GM21526 (cell line): Measurements from ENCODE around the gene CAMK2N1.
"Not testable (repeated sequence)": the region's sequence is repeated elsewhere in the genome, so short reads cannot be mapped to it uniquely, and the experiment has no call there.

Experiments used
- ATAC-seq: cut with Tn5 transposase; IDR thresholded peaks from one replicate; pipeline ENCODE4 v1.9.1; 2021; ENCODE audit warnings: moderate library complexity; ENCODE audit not compliant: unreplicated experiment, low FRiP score

The CAMK2N1 gene

DNA sequence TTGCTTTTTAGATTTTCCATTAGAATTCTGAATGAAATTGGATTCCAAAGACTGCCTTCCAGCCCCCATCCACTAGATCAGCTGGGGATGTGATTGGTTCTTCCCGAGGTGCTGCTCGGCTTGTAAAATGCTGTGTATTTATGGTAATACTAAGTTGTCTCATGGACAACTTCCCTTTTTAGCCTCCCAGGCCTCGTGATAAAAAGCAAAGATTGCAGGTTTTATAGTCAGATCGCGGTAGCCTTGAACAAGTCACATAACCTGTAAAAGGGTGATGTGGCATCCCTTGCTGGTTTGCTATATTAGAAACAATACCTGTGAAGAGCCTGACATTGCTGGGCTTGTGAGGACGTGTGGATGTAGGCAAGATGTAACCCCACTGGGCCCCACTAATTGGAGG, 11.5 kb upstream of the CAMK2N1 start:
- no peak for ATAC-seq

DNA sequence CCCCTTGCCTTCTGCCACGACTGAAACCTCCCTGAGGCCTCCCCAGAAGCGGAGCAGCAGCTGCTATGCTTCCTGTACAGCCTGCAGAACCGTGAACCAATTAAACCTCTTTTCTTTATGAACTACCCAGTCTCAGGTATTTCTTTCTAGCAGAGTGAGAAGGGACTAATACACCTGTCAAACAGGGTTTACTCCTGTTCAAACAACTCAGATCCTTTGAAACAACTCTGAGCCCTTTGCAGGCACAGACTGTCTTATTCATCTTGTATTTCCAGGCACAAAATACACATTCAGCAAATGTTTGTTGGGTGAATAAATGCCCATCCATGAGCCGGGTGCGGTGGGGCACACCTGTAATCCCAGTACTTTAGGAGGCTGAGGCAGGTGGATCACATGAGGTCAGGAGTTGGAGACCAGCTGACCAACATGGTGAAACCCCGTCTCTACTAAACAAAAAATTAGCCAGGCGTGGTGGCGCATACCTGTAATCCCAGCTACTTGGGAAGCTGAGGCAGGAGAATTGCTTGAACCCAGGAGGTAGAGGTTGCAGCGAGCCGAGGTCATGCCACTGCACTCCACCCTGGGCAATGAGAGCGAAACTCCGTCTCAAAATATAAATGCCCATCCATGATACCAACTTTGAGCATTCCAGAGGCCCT, 10.8 kb upstream of the CAMK2N1 start:
- ATAC-seq = not testable (repeated sequence)

DNA sequence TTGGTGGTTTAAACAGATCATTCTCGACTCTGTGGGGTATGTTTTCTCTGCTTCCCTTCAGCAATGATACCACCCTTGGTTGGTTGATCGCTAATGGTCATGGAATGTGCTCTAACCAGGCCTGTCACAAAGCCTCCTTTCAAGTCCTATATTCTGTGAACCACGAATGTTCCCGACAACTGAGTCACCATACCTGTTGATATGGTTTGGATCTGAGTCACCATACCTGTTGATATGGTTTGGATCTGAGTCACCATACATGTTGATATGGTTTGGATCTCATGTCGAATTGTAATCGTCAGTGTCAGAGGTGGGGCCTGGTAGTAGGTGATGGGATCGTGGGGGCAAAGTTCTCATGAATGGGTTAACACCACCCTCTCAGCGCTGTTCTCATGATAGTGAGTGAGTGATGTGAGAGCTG, 10.2 kb upstream of the CAMK2N1 start:
- no peak for ATAC-seq

DNA sequence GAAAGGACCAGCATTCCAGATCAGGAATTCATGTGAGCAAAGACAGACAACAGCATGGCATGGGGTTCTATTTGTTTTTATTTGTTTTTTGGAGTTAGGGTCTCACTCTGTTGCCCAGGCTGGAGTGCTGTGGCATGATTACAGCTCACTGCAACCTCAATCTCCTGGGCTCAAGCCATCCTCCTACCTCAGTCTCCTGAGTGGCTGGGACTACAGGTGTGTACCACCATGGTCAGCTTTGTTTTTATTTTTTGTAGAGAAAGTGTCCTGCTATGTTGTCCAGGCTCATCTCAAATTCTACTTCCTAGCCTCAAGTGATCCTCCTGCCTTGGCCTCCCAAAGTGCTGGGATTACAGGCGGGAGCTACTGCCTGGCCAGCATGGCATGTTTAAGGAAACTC, 9.7 kb upstream of the CAMK2N1 start:
- no peak for ATAC-seq

DNA sequence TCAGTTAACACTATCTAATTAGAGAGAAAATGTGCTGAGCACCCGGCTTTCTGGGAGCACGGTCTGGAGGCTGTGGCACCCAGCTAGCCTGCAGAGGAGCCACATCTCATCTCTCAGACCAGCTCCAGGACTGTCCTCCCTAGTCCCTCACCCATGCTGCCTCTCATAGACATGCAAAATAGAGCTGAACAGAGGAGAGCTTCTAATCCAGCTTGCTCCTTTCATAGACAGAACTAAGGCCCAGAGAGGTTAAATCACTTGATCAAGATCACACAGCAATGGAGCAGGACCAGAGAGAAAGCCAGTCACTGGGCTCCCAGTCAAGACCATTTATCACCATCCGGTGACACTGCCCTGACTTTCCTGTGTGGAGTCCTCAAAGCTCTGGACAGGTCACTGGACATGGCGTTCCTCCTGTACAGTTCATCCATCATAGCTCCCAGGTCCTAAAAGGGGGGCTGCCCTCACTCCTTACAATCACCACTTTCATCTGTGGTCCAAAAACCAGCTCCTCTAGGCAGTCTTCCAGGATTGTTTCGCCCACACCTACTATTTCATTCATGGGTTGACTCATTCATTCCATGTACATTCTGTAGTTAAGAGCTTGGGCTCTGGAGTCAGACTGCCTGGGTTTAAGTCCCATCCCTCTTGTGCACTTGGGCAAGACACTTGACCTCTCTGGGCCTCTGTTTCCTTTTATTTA, 8.8 kb upstream of the CAMK2N1 start:
- ATAC-seq = no peak

DNA sequence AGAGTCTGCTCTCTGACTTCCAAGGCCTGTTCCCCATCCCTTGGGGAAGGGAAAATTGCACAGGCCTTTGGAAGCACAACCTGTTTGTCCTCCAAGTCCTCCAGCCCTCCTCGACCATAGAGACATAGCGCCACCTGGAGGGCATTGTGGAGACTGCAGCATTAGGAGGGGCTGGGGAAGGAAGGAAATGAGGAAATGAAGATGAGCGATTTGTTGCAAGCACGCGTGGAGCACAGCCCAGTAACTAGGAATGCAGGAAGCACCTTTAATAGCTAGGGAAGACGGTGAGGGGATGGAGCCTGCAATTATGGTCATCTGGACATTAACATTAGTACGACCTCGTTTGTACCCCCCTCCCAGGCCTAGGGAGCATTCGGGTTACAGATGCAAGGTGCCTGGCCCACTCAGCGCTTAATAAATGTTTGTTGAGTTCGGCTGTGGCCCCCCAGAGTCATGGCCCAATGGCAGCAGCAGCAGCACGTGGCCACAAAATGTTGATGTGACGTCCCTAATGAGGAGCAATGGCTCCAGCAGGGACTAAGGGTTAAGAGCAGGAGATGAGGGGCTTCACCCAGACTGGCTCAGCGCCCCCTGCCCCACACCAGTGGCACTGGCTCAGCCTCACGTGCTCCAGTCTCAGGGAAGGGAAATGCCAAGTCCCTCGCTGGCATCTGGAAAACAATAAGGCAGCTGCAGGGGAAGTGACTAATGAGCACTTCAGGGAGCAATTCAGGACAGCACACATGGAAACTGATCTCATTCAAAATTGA, 8.0 kb upstream of the CAMK2N1 start:
- no peak for ATAC-seq

DNA sequence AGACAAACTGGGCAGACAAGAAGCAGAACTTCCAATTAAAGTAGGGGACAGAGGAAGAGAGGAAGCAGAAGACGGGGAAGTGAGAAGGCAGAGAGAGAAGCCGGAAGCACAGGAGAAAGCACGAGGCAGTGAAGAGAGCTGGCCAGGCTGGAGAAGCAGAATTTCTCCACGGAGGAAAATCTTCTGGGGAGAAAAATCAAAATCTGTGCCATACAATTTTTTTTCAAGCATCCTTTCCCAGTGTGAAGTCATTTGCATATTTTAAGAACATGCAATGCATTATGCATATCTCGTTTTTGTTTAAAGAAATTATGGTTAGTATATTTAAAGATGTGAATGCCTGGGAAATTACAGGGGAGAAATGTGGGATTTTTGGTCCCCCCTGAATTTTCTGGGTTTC, 7.3 kb upstream of the CAMK2N1 start:
- ATAC-seq = no peak

DNA sequence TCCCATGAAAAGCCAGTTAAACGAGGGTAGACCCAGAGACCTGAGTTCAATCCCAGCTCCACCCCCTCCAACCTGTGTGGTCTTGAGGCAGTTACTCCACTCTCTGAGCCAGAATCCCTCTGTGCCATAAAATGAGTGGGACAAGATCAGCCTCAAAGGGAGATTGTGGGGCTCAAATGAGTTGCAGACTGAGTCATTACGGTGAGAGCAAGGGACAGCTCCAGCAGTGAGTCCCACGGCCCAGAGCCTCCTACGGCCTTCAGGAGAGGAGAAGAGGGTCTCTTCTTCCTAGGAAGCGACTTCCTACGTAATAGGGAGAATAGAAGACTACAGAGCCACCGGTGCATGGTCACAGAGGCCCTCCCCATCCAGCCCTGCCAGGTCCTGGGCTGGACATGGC, 6.7 kb upstream of the CAMK2N1 start:
- ATAC-seq = no peak

DNA sequence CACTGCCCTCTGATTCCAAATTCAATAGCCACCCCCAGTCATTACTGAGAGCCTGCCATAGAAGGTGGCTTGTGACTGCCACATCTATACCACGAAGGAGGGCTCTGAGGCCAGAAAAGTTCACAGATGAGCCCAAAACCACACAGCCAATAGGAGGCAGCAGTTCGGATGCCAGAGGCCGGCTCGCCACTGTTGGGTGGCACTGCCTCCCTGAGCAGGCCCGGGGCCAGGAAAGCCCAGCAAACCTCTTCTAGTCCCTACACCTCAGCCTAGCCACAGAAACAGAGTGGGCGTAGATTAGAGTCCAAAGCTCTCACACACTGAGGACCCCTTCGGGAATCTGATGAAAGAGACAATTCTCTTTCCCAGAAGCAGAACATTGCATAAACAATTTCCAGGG, 5.9 kb upstream of the CAMK2N1 start:
- ATAC-seq = no peak

DNA sequence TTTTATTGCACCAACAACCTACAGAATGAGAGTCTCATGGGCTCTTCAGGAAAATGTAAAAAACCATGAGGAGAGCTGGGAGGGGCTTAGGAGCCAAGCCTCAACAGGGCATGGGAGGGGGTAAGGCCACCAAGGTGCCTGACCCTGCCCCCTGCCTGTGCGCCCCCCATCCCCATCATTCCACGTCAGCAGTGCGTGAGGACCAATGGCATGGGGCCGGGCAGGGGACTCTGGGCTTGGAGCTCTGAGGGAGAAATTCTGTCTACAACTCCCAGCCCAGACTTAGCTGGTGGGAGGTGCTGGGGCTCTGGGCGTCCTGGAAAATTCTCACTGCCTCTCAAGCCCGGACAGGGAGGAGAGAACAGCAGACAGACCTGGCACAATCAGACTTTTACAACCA, 5.2 kb upstream of the CAMK2N1 start:
- no peak for ATAC-seq

DNA sequence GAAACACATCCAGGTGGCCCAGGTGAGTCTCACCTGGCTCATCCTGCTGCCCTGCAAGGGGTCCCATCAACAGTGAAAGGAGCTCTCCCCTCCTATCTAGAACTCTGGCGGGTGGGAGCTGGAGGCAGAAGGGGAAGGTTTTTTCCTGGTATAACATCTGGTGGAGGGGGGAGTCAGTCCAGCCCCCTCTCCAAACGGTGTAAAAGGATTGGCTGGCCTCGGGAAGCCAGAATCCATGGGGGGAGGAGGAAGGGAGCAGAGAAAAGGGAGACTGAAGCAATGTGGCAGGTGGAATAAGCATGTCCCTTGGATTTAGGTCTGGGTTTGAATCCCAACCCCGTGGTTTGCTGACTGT, 1.2 kb upstream of the CAMK2N1 start:
- no peak for ATAC-seq

DNA sequence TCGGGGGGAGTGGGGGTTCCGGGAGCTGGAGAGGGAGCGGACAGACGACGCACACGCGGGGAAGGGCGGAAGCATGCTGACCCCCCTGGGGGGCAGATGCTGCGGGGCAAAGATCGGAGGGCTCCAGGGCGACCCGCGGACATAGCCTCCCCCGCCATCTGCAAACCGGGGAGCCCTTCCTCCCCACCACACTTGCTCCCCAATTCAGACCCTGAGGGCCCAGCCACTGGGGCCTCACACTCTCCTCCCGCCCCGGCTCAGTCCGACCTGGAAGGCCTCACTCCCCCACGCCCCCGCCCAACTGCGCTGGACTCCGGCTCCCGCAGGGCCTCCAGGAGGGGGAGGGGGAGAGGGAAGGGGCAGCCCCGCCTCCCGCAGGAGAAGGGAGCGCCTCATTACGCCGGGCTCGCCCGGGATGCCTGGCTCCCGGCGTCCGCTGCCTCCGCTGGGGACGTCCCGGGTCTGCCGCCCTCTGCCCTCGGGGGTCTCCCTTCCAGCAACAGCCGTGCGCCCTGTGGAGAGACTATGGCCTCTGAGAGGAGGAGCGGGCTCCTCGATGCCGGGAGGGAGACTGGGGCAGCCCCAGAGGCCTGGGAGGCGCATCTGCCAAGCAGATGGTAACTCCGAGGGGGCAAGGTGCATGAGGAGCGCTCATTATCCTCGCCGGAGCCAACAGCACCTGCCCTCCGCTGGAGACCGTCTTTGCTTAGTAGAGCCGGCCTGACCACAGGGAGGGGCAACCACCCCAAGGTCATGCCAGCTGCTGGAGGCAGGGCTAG, 636 bp upstream of the CAMK2N1 start:
- no peak for ATAC-seq

DNA sequence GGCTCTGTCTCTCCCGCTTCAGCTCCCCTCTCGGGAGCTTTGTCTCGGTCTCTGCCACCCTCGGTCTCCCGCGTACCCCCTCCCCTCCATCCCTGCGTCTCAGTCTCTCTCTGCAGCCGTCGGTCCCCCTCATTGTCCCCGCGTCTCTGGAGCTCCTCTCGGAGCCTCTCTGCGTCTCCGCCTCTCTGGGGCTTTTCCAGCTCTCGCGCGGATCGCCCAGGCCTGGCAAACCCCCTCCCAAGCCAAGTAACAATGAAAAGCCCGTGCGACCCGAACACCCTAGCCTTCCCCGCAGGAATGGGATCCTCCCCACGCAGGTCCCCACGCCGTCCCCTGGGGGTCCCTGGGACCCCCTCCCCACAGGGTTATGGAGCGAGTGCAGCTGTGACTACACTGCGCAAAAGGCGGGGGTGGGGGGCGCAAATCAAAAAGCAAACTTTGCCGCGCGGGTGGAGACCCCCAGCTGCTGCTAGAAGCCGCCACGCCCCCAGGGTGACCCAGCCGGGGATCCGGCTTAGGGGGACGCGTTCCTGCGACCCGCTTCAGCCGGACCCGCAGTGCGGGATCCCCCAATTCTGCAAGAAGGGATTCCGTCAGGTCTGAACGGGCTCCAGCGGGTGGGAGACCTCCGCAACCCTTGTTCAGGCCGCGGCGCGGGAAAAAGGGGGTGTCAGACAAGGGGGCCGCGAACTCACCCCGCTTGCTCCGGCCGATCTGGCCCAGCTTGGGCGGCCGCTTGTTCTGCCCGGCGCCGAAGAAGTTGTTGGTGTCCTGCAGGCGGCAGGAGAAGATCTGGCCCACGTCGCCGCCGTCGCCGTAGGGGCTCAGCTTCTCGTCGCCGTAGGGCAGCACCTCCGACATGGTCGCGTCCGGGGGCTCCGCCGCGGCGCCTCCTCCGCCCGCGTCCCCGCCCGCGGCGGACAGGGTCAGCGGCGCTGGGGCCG, 1.2 kb downstream of the CAMK2N1 start:
- no peak for ATAC-seq

DNA sequence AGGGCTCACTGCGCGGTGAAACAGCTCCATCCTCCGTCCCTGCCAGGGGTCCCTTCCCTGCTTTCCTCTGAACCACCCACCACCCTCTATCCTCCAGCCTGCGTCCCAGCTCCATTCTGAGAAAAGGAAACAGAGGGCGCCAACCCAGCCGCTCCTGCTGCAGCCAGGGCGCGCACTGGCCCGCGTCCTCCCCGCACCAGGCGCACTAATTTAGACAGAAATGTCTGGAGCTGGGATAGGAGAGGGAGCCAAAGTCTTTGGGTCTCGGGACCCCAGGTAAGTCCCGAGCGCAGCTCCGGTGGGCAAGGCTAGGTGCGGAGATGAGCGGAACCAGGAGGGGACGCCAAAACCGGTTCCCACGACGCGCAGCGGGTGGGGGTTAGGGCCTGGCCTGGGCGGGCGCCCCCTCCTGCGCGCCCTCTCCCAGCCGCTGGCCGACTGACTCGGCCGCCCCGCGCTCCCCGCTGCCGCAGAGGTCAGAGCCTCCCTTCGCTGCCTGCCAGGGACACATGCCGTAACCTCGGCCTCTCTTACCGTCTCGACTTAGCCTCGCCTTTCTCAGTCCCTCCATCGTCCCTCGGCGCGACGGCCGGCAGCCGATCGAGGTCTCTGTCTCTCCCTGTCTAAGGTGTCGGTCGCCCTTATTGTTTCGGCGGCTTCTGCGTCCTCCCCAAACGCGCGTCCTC, 2.0 kb downstream of the CAMK2N1 start:
- ATAC-seq = no peak

DNA sequence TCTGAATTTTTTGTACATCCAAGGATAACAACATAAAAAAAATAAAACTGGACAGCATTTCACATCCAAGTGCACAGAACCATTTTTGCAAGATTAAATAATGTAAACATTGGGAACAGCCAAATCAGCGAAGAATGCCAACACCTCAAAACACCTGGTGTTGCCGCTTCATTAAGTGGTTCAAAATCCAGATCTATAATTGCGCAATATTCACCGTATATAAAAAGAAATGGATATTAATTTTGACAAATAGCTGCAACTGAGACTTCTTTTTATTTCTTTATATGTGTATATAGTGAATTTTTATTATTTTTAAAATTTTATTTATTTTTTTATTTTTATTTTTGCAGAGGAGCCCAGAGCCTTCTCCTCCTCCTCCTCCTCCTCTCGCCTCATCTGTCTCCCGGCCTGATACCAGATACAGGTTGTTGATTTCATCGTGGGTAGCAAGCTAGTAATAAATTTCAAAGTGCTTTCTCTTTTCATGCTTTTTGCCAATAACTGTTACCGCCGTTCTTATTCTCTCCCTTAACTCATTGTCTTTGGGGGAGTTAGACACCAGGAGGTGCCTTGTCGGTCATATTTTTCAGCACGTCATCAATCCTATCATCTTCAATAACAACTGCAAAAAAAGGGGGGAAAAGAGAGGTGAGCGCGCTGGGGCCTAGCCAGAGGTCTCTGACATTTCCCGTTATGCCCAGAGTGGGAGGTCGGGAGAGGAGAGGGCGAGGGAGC, 2.7 kb downstream of the CAMK2N1 start:
- ATAC-seq = no peak

DNA sequence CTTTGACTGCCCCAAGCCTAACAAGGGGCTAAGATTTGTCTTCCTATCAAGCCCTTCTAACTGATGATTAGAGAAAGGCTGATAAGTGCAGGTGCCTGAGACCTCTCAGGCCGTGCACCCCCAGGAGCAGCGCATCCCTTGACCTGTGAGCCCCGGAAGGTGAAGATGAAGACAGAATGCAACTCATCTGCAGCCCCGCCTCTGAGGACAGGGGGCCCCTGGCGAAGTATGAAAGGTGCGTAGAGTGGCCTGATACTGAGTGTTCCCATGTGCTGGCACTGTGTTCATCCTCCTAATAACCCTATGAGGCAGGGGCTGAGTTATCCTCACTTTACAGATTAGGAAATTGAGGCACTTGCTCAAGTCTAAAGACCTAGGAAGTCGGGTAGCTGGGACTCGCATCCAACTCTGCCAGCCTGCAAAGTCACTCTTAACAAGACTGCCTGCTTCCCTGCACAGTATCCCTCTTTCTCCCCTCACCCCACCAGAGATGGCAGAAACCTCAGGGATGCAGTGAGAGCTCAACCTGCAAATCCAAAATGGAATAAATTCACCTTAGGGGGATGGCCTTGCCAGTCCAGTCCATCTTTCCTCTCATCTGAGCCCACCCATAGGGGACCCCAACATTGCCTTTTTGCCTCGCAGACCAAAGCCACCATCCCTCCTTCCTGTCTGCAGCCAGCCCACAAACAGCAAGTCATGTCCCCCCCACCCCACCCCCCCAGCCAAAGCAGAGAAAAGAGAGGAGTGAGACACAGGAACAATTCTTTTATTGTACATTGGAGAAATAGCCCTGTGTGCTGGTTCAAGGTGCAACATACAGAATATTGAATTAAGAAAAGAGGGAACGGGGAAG, 4.1 kb downstream of the CAMK2N1 start:
- ATAC-seq = no peak

DNA sequence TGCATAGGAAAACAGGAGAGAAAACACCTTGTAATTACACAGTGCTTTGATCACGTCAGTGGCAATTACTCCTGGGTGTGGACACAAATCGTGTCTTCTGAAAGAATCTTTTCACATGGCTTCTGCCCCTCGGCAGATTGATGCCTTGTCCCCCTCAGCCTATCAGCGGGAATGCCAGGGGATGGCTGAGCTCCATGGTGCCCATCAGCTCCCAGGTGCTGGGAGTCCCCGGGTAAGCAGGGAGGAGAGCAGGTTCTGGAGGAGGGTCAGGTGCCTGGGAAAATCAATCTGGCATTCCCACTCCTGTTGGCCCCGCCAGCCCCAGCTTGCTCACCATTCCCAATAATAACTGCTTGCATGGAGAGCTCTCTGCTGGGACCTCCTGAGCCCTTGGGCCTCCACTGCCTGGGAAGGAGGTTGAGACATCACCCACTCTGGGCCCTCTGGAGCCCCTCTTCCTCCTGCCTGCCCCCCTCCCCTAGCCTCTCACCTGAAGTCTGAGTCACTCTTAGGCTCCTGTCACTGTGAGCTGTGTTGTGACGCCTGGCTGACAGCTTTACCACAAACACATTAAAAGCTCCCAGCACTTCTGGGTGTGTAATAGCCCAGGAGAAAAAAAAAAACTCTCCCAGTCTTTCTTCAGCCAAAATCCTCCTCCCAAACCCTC, 4.9 kb downstream of the CAMK2N1 start:
- no peak for ATAC-seq
